GM12872 (cell line): ENCODE results near the gene ANXA9.
A peak's percentile ranks its signal among the peaks of the same experiment; 100 is the strongest.

ENCODE experiments used
- CTCF ChIP-seq: IDR thresholded peaks from 3 replicates; pipeline ENCODE4 v1.5.1; 2011; ENCODE audit warnings: low read depth, mild to moderate bottlenecking, low read length, moderate library complexity; ENCODE audit not compliant: insufficient read depth

The ANXA9 gene

DNA sequence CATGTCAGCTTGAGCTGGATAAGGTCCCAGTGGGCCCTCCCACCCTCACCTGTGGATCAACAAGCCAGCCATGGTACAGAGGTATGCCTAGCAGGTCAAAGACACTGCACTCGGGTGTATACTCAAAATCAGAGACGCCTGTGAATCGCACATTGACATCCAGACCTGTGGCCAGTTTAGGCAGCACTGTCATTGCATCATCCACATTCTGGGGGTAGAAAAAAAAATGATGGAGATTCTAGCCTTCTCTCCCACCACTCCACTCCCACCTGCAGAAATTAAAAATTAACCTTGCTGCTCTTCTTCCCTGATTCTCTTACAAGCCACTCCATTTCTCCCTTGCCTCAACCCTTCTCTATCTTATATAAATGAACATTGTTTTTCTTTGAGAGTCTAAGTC lies 18.3 kb downstream of the ANXA9 start:
- TF ChIP-seq CTCF, result no peak

DNA sequence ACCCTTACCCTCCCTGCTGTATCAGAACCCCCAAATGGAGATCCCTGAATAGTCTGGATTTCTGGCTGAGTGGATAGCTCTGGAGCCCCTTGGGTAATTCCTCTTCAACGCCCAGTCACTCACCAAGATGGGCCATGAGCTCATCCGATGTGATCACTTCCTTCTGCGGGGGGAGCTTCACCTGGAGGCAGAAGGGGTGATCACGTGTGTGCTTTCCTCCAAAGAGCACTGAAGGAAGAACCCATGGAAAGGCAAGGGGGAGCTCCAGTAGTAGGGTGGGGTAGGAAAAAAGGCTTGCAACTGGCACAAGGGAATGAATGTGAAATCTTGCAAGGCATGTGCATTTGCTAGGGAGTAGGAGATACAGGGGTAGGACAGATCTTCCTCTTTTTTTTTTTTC lies 19.5 kb downstream of the ANXA9 start:
- TF ChIP-seq CTCF, result no peak

DNA sequence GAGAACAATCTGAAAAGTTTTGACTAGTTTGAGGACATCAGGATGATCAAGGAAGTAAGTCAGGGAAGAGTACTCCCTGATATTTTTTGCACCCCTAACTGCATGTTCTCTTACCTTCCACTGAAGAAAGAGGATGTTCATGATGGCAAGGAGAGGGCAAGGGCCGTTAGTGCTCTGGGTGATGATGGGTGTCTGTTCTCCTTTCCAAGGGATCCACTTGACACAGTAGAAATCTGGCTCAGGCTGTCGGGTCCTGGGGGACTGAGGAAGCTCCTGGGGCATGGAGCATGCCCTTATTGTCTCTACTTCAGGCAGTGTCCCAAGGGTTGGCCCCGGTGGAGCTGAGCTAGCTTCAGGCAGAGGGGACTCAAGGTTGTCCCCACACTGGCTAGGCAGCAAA lies 20.0 kb downstream of the ANXA9 start:
- no peak for TF ChIP-seq CTCF

DNA sequence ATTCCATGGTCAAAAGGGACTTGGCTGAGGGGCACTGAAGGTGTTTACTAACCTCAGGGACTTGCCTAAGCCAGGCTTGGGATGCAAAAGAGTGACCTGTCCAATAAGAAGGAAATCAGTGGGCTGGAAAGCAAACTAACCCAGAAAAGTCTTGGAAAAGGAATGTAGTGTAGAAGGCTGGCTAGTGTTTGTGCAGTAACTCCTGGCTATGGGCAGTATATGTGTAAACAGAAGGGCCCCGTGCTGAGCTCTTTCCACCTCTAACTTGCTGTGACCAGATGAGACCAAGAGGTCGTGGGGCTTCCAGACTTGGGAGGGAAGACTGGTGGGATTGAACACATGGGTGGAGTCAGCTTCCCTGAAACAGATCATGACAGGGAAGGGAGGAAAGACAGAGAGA lies 20.5 kb downstream of the ANXA9 start:
- TF ChIP-seq CTCF, result no peak

DNA sequence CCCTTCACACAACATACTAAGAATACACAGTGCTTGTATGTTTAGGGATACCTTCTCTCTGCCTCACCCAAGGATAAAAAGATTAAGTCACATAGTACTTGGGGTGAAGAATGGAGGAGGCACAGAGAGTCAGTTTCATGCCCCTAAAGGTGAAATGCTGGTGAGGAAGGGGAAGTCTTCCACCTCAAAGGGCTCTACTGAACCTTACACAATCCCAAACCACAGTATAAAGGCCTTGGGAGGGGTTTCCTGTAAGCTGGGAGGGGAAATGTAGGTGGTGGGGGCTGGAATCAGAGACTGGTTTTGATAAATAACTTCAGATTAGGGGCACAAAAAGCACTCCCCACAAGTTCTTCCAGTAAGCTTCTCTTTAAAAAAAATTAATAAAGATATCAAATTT lies 21.1 kb downstream of the ANXA9 start:
- no peak for TF ChIP-seq CTCF

DNA sequence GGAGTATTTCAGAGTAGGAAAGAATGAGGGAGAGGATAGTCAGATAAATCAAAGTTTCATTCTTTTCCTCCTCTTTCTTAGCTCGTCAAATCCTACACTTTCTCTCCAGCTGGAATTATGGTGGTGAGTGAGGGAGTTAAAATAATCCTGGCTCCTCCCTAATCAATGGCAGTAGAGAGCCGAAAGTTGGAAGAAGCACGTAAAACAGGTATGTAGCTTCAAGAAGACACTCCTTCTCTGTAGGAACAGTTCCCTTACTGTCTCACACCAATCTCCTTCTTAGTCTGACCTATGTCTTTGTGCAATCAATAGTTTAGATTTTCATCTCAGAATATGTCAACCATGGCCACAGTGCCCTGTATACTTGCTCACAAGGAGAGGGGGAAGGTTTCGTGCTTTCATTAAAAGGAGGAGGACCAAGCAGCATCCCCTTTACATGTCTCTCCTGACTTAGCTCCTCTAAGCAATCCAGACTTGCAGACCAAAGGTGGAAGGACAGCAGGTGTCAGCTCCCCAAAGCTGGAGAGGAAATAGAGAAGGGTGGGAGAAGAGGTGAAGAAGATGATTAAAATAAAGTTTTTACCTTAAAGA lies 23.7 kb downstream of the ANXA9 start:
- no peak for TF ChIP-seq CTCF

DNA sequence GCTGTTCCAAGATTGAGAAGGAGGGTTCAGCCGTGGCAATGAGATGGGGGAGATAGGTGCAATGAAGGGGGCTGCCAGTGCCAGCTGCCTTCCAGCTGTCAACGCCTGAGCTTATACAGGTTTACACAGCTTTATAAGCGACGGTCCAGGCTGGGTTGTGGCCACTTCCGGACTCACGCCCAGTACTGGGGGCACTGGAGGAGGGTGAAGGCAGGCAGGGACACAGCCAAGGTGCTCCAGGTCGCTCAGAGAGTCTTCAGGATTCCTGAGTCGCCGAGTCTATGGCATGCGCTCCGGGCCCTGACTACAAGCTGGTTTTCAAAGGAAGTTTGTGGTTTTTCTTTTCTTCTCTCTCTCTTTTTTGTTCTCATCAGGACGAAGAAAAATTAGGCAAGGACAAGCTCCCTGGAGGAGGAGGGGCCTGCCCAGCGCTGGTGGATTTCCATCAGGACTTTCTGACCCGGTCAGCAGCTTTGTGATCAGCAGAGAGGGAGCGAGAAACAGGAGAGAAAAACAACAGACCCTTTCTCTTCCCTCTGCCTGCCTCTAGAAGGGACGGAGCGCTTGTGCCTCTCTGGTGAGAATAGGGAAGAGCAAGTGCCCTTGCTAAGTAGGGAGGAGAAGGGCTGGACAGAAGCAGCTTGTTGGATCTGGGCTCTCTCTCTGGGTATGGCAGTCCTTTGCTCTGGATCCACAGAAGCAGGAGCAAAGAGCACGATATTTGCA lies 24.4 kb downstream of the ANXA9 start, which contains the start of gene MINDY1:
MINDY1 (minus strand) TSS at position 576 of the 726 bp plus-strand sequence. CDS start 4,285 bp downstream, outside the sequence.
- TF ChIP-seq CTCF, result peak; percentile 65
